DND-41 (cell line): ENCODE data around the gene PAQR6.

ENCODE experiments used
- ATAC-seq: fragments of 200-7000 bp; cut with Tn5 transposase; 3 replicates; pipeline ENCODE4 v1.9.1; 2021; ENCODE audit warnings: low read depth; ENCODE audit not compliant: insufficient read depth
- DNase-seq: peaks from one replicate; pipeline ENCODE4 v3.0.0-alpha.2; 2020
- H2AFZ ChIP-seq: 2 replicates; pipeline ENCODE4 v1.6.0; 2012; ENCODE audit warnings: low read depth, low read length
- H3K27ac ChIP-seq: 2 replicates; pipeline ENCODE4 v1.5.1; 2012; ENCODE audit warnings: low read length, inconsistent platforms
- H3K27me3 ChIP-seq: fragments of 200-600 bp; sonication (generic); 2 replicates; pipeline ENCODE4 v1.6.0; 2012; ENCODE audit warnings: low read length, mild to moderate bottlenecking, inconsistent platforms; ENCODE audit not compliant: insufficient read depth, poor library complexity
- H3K36me3 ChIP-seq: 2 replicates; pipeline ENCODE4 v1.5.1; 2012; ENCODE audit warnings: low read length, inconsistent platforms; ENCODE audit not compliant: insufficient read depth
- H3K4me1 ChIP-seq: 2 replicates; pipeline ENCODE4 v1.5.1; 2012; ENCODE audit warnings: mild to moderate bottlenecking, low read length; ENCODE audit not compliant: insufficient read depth
- H3K4me2 ChIP-seq: 2 replicates; pipeline ENCODE4 v1.6.0; 2012; ENCODE audit warnings: mild to moderate bottlenecking, moderate library complexity, low read length, inconsistent platforms; ENCODE audit not compliant: insufficient read depth
- H3K4me3 ChIP-seq, 2 experiments: fragments of 200-600 bp in 1 of 2; shearing (Covaris generic) in 1 of 2; 2 replicates each; pipeline ENCODE4 v1.5.1; 2012 to 2016; ENCODE audit warnings: inconsistent platforms in 2 of 2, low read length in 2 of 2, mild to moderate bottlenecking in 2 of 2, low read depth in 1 of 2, moderate library complexity in 1 of 2
- H3K79me2 ChIP-seq: 2 replicates; pipeline ENCODE4 v1.6.0; 2012; ENCODE audit warnings: low read length, inconsistent platforms; ENCODE audit not compliant: insufficient read depth
- H3K9ac ChIP-seq: 2 replicates; pipeline ENCODE4 v1.6.0; 2012; ENCODE audit warnings: low read depth, mild to moderate bottlenecking, inconsistent platforms, low read length, moderate library complexity
- H3K9me3 ChIP-seq: 2 replicates; pipeline ENCODE4 v1.5.1; 2012; ENCODE audit warnings: low read length, moderate library complexity, mild to moderate bottlenecking, inconsistent platforms; ENCODE audit not compliant: insufficient read depth, severe bottlenecking
- H4K20me1 ChIP-seq: 2 replicates; pipeline ENCODE4 v1.6.0; 2012; ENCODE audit warnings: low read length; ENCODE audit not compliant: insufficient read depth
- CTCF ChIP-seq: IDR thresholded peaks from 2 replicates; pipeline ENCODE4 v1.5.1; 2012; ENCODE audit warnings: borderline replicate concordance, low read length, moderate library complexity, mild to moderate bottlenecking; ENCODE audit not compliant: poor library complexity, severe bottlenecking; ENCODE audit errors: extremely low read depth
- EZH2 ChIP-seq: IDR thresholded peaks from 3 replicates; pipeline ENCODE4 v1.6.1; 2012; ENCODE audit warnings: borderline replicate concordance, low read depth, mild to moderate bottlenecking, moderate library complexity, low read length, inconsistent platforms; ENCODE audit not compliant: severe bottlenecking

The PAQR6 gene

GRCh38 chr1:156293098-156293434 lies 45.2 kb upstream of the PAQR6 start:
- H3K27ac ChIP-seq = no peak overlapping the region
- no peak overlapping the region for H3K4me3 ChIP-seq
- ATAC-seq (no peak), DNase-seq (no peak)
- H3K79me2 ChIP-seq = peaks cover 9% of the 10 kb centered on the region
- H3K9ac ChIP-seq = no peak overlapping the region
- H3K9me3 ChIP-seq = no peaks in the 10 kb centered on the region
- peaks cover 27% of the 10 kb centered on the region for H3K36me3 ChIP-seq
- no peaks in the 10 kb centered on the region for H3K27me3 ChIP-seq
- no peaks in the 10 kb centered on the region for H4K20me1 ChIP-seq
- TF ChIP-seq EZH2 (no peak), CTCF (no peak)
- no peak overlapping the region for H2AFZ ChIP-seq
- H3K4me1 ChIP-seq = peaks cover 17% of the 10 kb centered on the region
- no peak overlapping the region for H3K4me2 ChIP-seq

- ATAC-seq (no peak), DNase-seq (no peak)
- H3K9me3 ChIP-seq = no peaks in the 10 kb centered on the region
- peaks cover 17% of the 10 kb centered on the region for H3K4me1 ChIP-seq
- no peak overlapping the region for H3K9ac ChIP-seq
- no peak overlapping the region for H3K4me2 ChIP-seq
- no peaks in the 10 kb centered on the region for H4K20me1 ChIP-seq
- H3K36me3 ChIP-seq = peaks cover 29% of the 10 kb centered on the region
- no peak overlapping the region for H2AFZ ChIP-seq
- H3K27ac ChIP-seq = no peak overlapping the region
- H3K79me2 ChIP-seq = peaks cover 9% of the 10 kb centered on the region
- no peaks in the 10 kb centered on the region for H3K27me3 ChIP-seq
- no peak overlapping the region for H3K4me3 ChIP-seq
- TF ChIP-seq CTCF (no peak), EZH2 (no peak)
These were observed 43.6 kb upstream of the PAQR6 start for GRCh38 chr1:156291226-156292061.

DNA sequence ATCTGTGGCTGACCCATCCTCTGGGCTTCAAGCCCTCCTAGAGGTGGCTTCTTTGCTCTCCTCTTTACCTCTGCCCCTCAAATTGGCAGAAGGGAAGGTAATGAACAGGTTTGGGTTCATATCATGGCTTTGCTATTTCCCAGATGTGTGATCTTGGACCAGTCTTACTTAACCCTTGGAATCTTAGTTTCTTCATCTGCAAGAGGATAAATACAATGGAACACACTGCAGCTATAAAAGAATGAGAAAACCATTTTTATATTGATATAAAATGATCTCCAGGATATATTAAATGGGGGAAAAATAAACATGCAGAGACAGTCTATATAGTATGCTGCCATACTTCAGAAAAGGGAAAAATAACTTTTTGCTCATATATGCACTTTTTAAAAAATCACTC lies 42.0 kb upstream of the PAQR6 start:
- no peaks in the 10 kb centered on the region for H3K9me3 ChIP-seq
- no peak overlapping the region for H2AFZ ChIP-seq
- H3K79me2 ChIP-seq = peaks cover 4% of the 10 kb centered on the region
- H3K4me3 ChIP-seq = no peak overlapping the region
- no peak overlapping the region for H3K4me2 ChIP-seq
- no peaks in the 10 kb centered on the region for H4K20me1 ChIP-seq
- H3K27me3 ChIP-seq = no peaks in the 10 kb centered on the region
- TF ChIP-seq CTCF (no peak), EZH2 (no peak)
- DNase-seq (no peak), ATAC-seq (no peak)
- H3K36me3 ChIP-seq = peaks cover 41% of the 10 kb centered on the region
- peaks cover 7% of the 10 kb centered on the region for H3K4me1 ChIP-seq
- H3K9ac ChIP-seq = no peak overlapping the region
- no peak overlapping the region for H3K27ac ChIP-seq
